Measurements from ENCODE around the gene C20orf204. TPM values are rescaled to one million over a fixed set of nuclear protein-coding genes. Genes with fewer than 3 reads are reported as not detected.

The C20orf204 gene
- total RNA-seq, 1 donor from 2014 or later = 3.0 TPM

GRCh38 chr20:64058536-64058935 is 22.6 kb downstream of the C20orf204 start:
- Mint-ChIP-seq H3K27me3 (peaks cover 4% of the 10 kb centered on the region), H3K36me3 (no peaks in the 10 kb centered on the region), H3K4me1 (ENCODE audit: unreplicated experiment) (peaks cover 18% of the 10 kb centered on the region), H3K27ac (peak overlapping the region; percentile 34), H3K4me3 (no peak overlapping the region), H3K9me3 (no peaks in the 10 kb centered on the region)
- DNase-seq (ENCODE audit: extremely low spot score, unreplicated experiment) = no peak
- no peak for TF ChIP-seq CTCF (conservative IDR thresholded peaks at IDR 0.05)

- no peaks in the 10 kb centered on the region for H3K36me3 Mint-ChIP-seq
- peaks cover 21% of the 10 kb centered on the region for H3K4me1 Mint-ChIP-seq (ENCODE audit: unreplicated experiment)
- no peak for TF ChIP-seq CTCF (conservative IDR thresholded peaks at IDR 0.05)
- H3K27ac Mint-ChIP-seq = no peak overlapping the region
- H3K4me3 Mint-ChIP-seq = peak overlapping the region; percentile 81
- H3K27me3 Mint-ChIP-seq = peaks cover 3% of the 10 kb centered on the region
- DNase-seq (ENCODE audit: extremely low spot score, unreplicated experiment) = no peak
- H3K9me3 Mint-ChIP-seq = no peaks in the 10 kb centered on the region
Observed at GRCh38 chr20:64062276-64062595, 26.3 kb downstream of the C20orf204 start.

- peaks cover 21% of the 10 kb centered on the region for H3K4me1 Mint-ChIP-seq (ENCODE audit: unreplicated experiment)
- H3K9me3 Mint-ChIP-seq = no peaks in the 10 kb centered on the region
- peaks cover 3% of the 10 kb centered on the region for H3K27me3 Mint-ChIP-seq
- peak; percentile 97 for DNase-seq (ENCODE audit: extremely low spot score, unreplicated experiment)
- H3K4me3 Mint-ChIP-seq = peak within 1 kb of the TSS; percentile 95
- no peaks in the 10 kb centered on the region for H3K36me3 Mint-ChIP-seq
- H3K27ac Mint-ChIP-seq = peak within 1 kb of the TSS; percentile 75
- TF ChIP-seq CTCF (conservative IDR thresholded peaks at IDR 0.05) = no peak
Observed at GRCh38 chr20:64062596-64063388, 26.8 kb downstream of the C20orf204 start, which contains the start of gene TCEA2. TSS of gene TCEA2 (plus strand) at chr20:64063198. CDS start at chr20:64063313, 115 bp downstream.

GRCh38 chr20:64063389-64064144 is 27.6 kb downstream of the C20orf204 start:
- Mint-ChIP-seq H3K27me3 (peaks cover 3% of the 10 kb centered on the region), H3K27ac (peak overlapping the region; percentile 75), H3K4me1 (ENCODE audit: unreplicated experiment) (peaks cover 21% of the 10 kb centered on the region), H3K9me3 (no peaks in the 10 kb centered on the region), H3K36me3 (no peaks in the 10 kb centered on the region), H3K4me3 (peak overlapping the region; percentile 95)
- no peak for TF ChIP-seq CTCF (conservative IDR thresholded peaks at IDR 0.05)
- DNase-seq (ENCODE audit: extremely low spot score, unreplicated experiment) = no peak

- peaks cover 3% of the 10 kb centered on the region for H3K27me3 Mint-ChIP-seq
- H3K9me3 Mint-ChIP-seq = no peaks in the 10 kb centered on the region
- TF ChIP-seq CTCF (conservative IDR thresholded peaks at IDR 0.05) = no peak
- DNase-seq (ENCODE audit: extremely low spot score, unreplicated experiment) = no peak
- H3K4me3 Mint-ChIP-seq = peak overlapping the region; percentile 95
- H3K27ac Mint-ChIP-seq = peak overlapping the region; percentile 75
- no peaks in the 10 kb centered on the region for H3K36me3 Mint-ChIP-seq
- H3K4me1 Mint-ChIP-seq (ENCODE audit: unreplicated experiment) = peaks cover 19% of the 10 kb centered on the region
Observed at GRCh38 chr20:64064145-64064698, 28.2 kb downstream of the C20orf204 start.
